ENCODE results near the gene CLDN24. TPM values are rescaled to one million over a fixed set of nuclear protein-coding genes. Genes with fewer than 3 reads are reported as not detected.

Gene CLDN24
- total RNA-seq, 1 donor from 2014 or later: not detected

DNA sequence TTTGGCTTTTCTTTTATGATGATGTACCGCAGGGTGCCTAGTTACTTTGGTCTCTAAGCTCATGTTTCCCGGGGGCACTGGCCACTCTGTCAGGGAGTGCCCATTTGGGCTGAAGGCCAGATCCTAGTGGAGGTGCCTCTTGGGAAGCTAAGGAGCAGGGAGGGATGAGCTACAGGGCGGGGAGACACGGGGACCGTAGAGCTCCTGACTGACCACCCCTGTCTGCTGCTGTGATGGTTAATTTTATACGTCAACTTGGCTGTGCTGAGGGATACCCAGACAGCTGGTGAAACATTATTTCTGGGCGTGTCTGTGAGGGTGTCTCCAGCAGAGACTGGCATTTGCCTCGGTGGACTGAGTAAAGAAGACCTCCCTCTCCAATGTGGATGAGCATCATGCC, 24.9 kb upstream of the CLDN24 start:
- H3K36me3 Mint-ChIP-seq: peaks cover 4% of the 10 kb centered on the region
- DNase-seq (ENCODE audit: extremely low spot score, unreplicated experiment): no peak
- peaks cover 10% of the 10 kb centered on the region for H3K4me1 Mint-ChIP-seq (ENCODE audit: unreplicated experiment)
- peaks cover 9% of the 10 kb centered on the region for H3K27me3 Mint-ChIP-seq
- H3K4me3 Mint-ChIP-seq: no peak overlapping the region
- H3K9me3 Mint-ChIP-seq: peaks cover 8% of the 10 kb centered on the region
- no peak overlapping the region for H3K27ac Mint-ChIP-seq
- TF ChIP-seq, protein P1, sequence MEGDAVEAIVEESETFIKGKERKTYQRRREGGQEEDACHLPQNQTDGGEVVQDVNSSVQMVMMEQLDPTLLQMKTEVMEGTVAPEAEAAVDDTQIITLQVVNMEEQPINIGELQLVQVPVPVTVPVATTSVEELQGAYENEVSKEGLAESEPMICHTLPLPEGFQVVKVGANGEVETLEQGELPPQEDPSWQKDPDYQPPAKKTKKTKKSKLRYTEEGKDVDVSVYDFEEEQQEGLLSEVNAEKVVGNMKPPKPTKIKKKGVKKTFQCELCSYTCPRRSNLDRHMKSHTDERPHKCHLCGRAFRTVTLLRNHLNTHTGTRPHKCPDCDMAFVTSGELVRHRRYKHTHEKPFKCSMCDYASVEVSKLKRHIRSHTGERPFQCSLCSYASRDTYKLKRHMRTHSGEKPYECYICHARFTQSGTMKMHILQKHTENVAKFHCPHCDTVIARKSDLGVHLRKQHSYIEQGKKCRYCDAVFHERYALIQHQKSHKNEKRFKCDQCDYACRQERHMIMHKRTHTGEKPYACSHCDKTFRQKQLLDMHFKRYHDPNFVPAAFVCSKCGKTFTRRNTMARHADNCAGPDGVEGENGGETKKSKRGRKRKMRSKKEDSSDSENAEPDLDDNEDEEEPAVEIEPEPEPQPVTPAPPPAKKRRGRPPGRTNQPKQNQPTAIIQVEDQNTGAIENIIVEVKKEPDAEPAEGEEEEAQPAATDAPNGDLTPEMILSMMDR (conservative IDR thresholded peaks at IDR 0.05): no peak

DNA sequence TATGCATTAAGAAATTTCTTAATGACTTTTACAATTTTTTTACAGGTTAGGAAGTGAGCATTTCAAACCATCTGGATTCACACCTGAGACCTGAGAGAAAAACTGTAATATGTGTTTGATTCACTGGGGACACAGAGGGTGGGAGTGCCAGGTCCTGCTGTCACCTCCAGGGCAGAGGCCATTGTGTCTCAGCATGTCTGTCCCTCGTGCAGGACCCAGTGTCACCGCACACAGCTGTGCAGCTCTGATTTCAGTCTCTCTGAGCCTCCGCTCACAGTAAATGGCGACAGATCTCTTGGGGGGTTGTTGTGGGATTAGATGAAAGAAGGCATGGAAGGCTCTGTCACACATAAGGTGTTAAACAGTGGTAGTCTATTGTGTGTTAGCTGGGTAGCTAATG, 23.0 kb upstream of the CLDN24 start:
- H3K27ac Mint-ChIP-seq: no peak overlapping the region
- no peak for DNase-seq (ENCODE audit: extremely low spot score, unreplicated experiment)
- peaks cover under 1% of the 10 kb centered on the region for H3K36me3 Mint-ChIP-seq
- peaks cover 16% of the 10 kb centered on the region for H3K27me3 Mint-ChIP-seq
- peaks cover under 1% of the 10 kb centered on the region for H3K9me3 Mint-ChIP-seq
- peaks cover 1% of the 10 kb centered on the region for H3K4me1 Mint-ChIP-seq (ENCODE audit: unreplicated experiment)
- H3K4me3 Mint-ChIP-seq: no peak overlapping the region
- TF ChIP-seq, protein P1 (conservative IDR thresholded peaks at IDR 0.05): no peak

DNA sequence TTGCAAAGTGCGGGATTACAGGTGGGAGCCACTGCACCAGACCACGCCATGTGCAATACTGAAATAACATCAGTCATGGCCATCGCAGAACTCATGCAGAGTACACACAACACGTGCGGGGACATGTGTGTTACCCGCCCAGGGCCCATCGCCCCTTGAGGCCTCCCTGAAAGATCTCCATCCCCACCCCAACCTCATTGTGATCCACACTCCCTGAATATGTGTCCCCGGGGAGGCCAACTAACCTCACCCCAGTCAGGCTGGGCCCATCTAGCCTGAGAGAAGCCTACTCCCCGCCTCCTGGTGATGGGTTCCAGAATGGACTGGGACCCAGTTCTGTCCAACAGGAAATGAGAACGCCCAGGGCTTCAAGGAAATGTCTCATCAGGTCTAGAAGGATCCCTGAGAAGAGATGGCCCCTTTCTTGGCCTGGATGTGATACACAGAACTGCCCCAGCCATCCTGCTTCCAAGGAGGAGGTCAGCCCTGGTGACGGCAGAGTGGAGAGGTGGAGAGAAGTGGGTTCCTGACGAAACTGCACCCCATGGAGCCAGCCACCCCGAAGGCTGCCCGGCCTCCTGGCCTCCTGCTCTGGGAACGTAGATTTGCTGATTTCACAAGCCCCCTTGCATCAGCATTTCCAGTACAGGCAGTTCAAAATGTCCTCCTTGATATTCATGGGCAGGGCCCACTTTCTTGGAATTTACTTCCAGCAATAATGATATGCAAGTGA, 22.5 kb upstream of the CLDN24 start:
- H3K27ac Mint-ChIP-seq: no peak overlapping the region
- DNase-seq (ENCODE audit: extremely low spot score, unreplicated experiment): no peak
- H3K36me3 Mint-ChIP-seq: no peaks in the 10 kb centered on the region
- H3K9me3 Mint-ChIP-seq: no peaks in the 10 kb centered on the region
- H3K4me3 Mint-ChIP-seq: no peak overlapping the region
- H3K27me3 Mint-ChIP-seq: peaks cover 18% of the 10 kb centered on the region
- H3K4me1 Mint-ChIP-seq (ENCODE audit: unreplicated experiment): no peaks in the 10 kb centered on the region
- TF ChIP-seq, protein P1 (conservative IDR thresholded peaks at IDR 0.05): no peak

DNA sequence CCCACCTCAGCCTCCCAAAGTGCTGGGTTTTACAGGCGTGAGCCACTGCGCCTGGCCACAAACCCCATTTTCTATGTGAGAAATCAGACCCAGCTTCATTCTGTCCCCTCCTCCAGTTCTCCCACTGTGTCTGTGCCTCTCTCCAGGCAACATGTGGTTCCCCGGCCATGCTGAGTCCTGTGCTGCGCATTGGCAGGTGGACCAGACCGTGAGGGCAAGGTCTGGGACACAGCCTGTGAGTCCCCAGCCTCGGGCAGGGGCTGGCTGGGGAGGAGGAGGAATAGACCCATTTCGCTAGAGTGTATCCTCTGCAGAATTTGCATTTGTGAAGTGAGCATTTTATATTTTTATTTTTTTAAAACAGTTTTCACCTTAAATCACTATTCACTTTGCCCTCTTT, 21.5 kb upstream of the CLDN24 start:
- Mint-ChIP-seq H3K4me1 (ENCODE audit: unreplicated experiment) (no peaks in the 10 kb centered on the region), H3K36me3 (no peaks in the 10 kb centered on the region), H3K27ac (no peak overlapping the region), H3K9me3 (no peaks in the 10 kb centered on the region), H3K4me3 (no peak overlapping the region), H3K27me3 (peaks cover 17% of the 10 kb centered on the region)
- no peak for DNase-seq (ENCODE audit: extremely low spot score, unreplicated experiment)
- TF ChIP-seq, protein P1 (conservative IDR thresholded peaks at IDR 0.05): no peak

DNA sequence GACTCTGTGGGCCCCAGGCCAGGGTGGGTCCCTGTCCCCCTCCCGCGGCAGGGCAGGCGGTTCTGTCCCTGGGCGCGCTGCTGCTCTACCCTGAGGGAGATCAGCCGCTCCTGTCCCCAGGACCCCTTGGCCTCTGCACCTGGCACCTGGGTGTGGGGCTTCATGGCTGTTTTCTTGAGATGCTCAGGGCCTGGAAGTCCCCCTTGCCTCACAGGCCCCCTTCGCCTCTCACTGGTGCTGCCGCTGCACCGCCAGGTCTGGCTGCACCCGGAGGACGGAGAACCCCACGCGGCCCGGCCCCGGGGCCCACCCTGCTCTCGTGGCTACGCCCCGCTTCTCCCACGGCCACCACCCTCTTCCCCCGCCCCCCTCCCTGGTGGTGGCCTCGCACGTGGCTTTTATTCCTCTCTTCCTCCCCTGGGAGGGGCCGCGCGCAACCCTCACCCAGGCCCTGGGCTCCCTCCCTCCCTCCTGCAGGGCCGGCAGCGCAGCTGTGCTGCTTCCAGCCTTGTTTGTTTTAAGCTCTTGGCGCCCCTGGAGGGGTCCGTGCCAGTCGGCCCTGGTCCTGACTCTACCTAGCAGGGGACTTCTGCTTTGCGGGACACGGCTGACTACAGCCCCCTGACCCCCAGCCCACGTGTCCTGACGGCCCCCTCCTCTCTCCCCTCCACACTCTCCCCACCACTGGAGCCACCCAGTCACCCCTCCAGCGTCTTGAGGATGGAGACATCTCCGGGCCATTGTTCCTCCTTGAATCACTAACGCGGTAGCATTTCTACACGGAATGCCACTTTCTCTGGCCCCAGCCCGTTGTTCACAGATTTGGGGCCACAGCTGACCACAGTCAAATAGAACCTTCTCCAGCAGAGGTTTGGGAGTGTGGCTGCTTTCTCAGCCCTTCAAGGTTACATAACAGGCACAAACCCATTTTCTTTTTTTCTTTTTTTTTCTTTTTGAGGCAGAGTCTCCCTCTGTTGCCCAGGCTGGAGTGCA, 20.6 kb upstream of the CLDN24 start:
- H3K27me3 Mint-ChIP-seq: peaks cover 17% of the 10 kb centered on the region
- H3K36me3 Mint-ChIP-seq: no peaks in the 10 kb centered on the region
- no peak overlapping the region for H3K4me3 Mint-ChIP-seq
- TF ChIP-seq, protein P1 (conservative IDR thresholded peaks at IDR 0.05): no peak
- H3K27ac Mint-ChIP-seq: no peak overlapping the region
- no peaks in the 10 kb centered on the region for H3K9me3 Mint-ChIP-seq
- no peak for DNase-seq (ENCODE audit: extremely low spot score, unreplicated experiment)
- H3K4me1 Mint-ChIP-seq (ENCODE audit: unreplicated experiment): no peaks in the 10 kb centered on the region
